K562 (cell line): ENCODE measurements around the gene SUCLG1.

Experiments
- AFF4 ChIP-seq: sonication (generic); formaldehyde crosslinking; IDR thresholded peaks from 2 replicates; pipeline ENCODE4 v1.8.0; 2023; ENCODE audit warnings: mild to moderate bottlenecking, missing genetic modification reagents
- CHD1 ChIP-seq: fragments of 200-600 bp; sonication (generic); IDR thresholded peaks from one replicate; pipeline ENCODE4 v1.6.1; 2012; ENCODE audit warnings: mild to moderate bottlenecking, moderate library complexity, low read length, inconsistent platforms
- CTCF ChIP-seq, 3 experiments: IDR thresholded peaks in 2 of 3; conservative IDR thresholded peaks in 1 of 3; 2 replicates each; pipeline ENCODE4 v1.5.1; 2011 to 2012; ENCODE audit warnings: low read length in 3 of 3, mild to moderate bottlenecking in 3 of 3, control low read depth in 2 of 3, improper control_type of control experiment in 1 of 3, inconsistent platforms in 1 of 3, low read depth in 1 of 3, mixed read lengths in 1 of 3, moderate library complexity in 1 of 3; ENCODE audit not compliant: insufficient read depth in 2 of 3
- ETV6 ChIP-seq, 3 experiments: fragments of 150-350 bp in 1 of 3; sonication (generic) in 1 of 3; formaldehyde crosslinking in 1 of 3; IDR thresholded peaks; 2 replicates each; pipeline versions ENCODE4 v1.6.1 to v1.8.0; 2014 to 2022; ENCODE audit warnings: borderline replicate concordance in 2 of 3, low read depth in 2 of 3, antibody characterized with exemption in 1 of 3, low read length in 1 of 3, mild to moderate bottlenecking in 1 of 3, missing genetic modification reagents in 1 of 3
- EZH2 ChIP-seq: IDR thresholded peaks from 2 replicates; pipeline ENCODE4 v1.6.1; 2012; ENCODE audit warnings: low read depth, mild to moderate bottlenecking, inconsistent platforms, low read length, borderline replicate concordance
- FOXJ2 ChIP-seq: fragments of 200-800 bp; sonication (Bioruptor generic); IDR thresholded peaks from 2 replicates; pipeline ENCODE4 v1.6.1; 2016; ENCODE audit warnings: missing genetic modification characterization, missing compliant biosample characterization
- L3MBTL2 ChIP-seq: fragments of 450-650 bp; IDR thresholded peaks from 2 replicates; pipeline ENCODE4 v1.6.1; 2016; ENCODE audit warnings: mild to moderate bottlenecking, moderate library complexity
- NCOA6 ChIP-seq: fragments of 450-650 bp; IDR thresholded peaks from 2 replicates; pipeline ENCODE4 v1.6.1; 2017; ENCODE audit warnings: mild to moderate bottlenecking
- ZBTB26 ChIP-seq: fragments of 450-650 bp; formaldehyde crosslinking; IDR thresholded peaks from 2 replicates; pipeline ENCODE4 v1.4.0; 2022; ENCODE audit warnings: missing genetic modification characterization

GRCh38 chr2:84395820-84396219 is 63.3 kb downstream of the SUCLG1 start:
- no peak for TF ChIP-seq NCOA6
- TF ChIP-seq CHD1 = no peak
- no peak for TF ChIP-seq FOXJ2
- no peak for TF ChIP-seq L3MBTL2
- no peak for TF ChIP-seq ZBTB26 (CRISPR knock-in tag)
- TF ChIP-seq AFF4 (CRISPR knock-in tag) = no peak
- TF ChIP-seq CTCF (IDR thresholded peaks at IDR 0.05 in 2 of 3, conservative IDR thresholded peaks at IDR 0.05 in 1 of 3; ENCODE audit: insufficient read depth in 2 of 3, low read depth in 1 of 3, low read length in 3 of 3) = no peak
- no peak for TF ChIP-seq EZH2
- no peak for TF ChIP-seq ETV6 (IDR thresholded peaks at IDR 0.05; ENCODE audit: borderline replicate concordance in 1 of 2, low read depth in 2 of 2, low read length in 1 of 2)
- no peak for TF ChIP-seq ETV6 (CRISPR knock-in tag; IDR thresholded peaks at IDR 0.05; ENCODE audit: borderline replicate concordance)
